Trophoblast cell (in vitro differentiated cells and primary cell): Measurements from ENCODE around the gene NPHS1.

Experiments used
- DNase-seq, 2 donors: peaks; one replicate each; pipeline ENCODE4 v3.0.0-alpha.2; 2016
- H2AFZ ChIP-seq: 2 replicates; pipeline ENCODE4 v1.6.1; 2013; ENCODE audit warnings: low read length, moderate library complexity, mild to moderate bottlenecking; ENCODE audit not compliant: insufficient read depth, poor library complexity
- H2AK5ac ChIP-seq: 2 replicates; pipeline ENCODE4 v1.6.1; 2013; ENCODE audit warnings: mild to moderate bottlenecking, low read length
- H2BK120ac ChIP-seq: 2 replicates; pipeline ENCODE4 v1.6.1; 2013; ENCODE audit warnings: low read length, mild to moderate bottlenecking, moderate library complexity; ENCODE audit not compliant: insufficient read depth, poor library complexity
- H2BK12ac ChIP-seq: 2 replicates; pipeline ENCODE4 v1.6.1; 2013; ENCODE audit warnings: mild to moderate bottlenecking, low read length, moderate library complexity
- H2BK5ac ChIP-seq: 2 replicates; pipeline ENCODE4 v1.6.1; 2013; ENCODE audit warnings: low read length, low read depth, moderate library complexity, mild to moderate bottlenecking; ENCODE audit not compliant: poor library complexity
- H3K14ac ChIP-seq: 2 replicates; pipeline ENCODE4 v1.6.1; 2013; ENCODE audit warnings: mild to moderate bottlenecking, low read length
- H3K18ac ChIP-seq: 2 replicates; pipeline ENCODE4 v1.6.1; 2013; ENCODE audit warnings: mild to moderate bottlenecking, low read length
- H3K23ac ChIP-seq: 2 replicates; pipeline ENCODE4 v1.6.1; 2013; ENCODE audit warnings: low read length
- H3K27ac ChIP-seq: 2 replicates; pipeline ENCODE4 v1.5.1; 2013; ENCODE audit warnings: low read depth, mild to moderate bottlenecking, inconsistent platforms, low read length, moderate library complexity
- H3K27me3 ChIP-seq: 2 replicates; pipeline ENCODE4 v1.6.1; 2013; ENCODE audit warnings: inconsistent platforms, mild to moderate bottlenecking, low read length, moderate library complexity; ENCODE audit not compliant: insufficient read depth
- H3K36me3 ChIP-seq, 2 experiments: 1 replicate in 1 of 2; 2 replicates in 1 of 2; pipeline ENCODE4 v1.6.1; 2013; ENCODE audit warnings: low read length in 2 of 2, mild to moderate bottlenecking in 2 of 2, moderate library complexity in 1 of 2; ENCODE audit not compliant: insufficient read depth in 2 of 2, control insufficient read depth in 1 of 2
- H3K4ac ChIP-seq: 2 replicates; pipeline ENCODE4 v1.6.1; 2013; ENCODE audit warnings: low read depth, mild to moderate bottlenecking, low read length, moderate library complexity
- H3K4me1 ChIP-seq, 2 experiments: 1 replicate in 1 of 2; 2 replicates in 1 of 2; pipeline ENCODE4 v1.6.1; 2013; ENCODE audit warnings: low read length in 2 of 2, mild to moderate bottlenecking in 2 of 2, moderate library complexity in 1 of 2; ENCODE audit not compliant: insufficient read depth in 2 of 2, control insufficient read depth in 1 of 2
- H3K4me2 ChIP-seq: 2 replicates; pipeline ENCODE4 v1.6.1; 2013; ENCODE audit warnings: inconsistent platforms, mild to moderate bottlenecking, low read length, moderate library complexity
- H3K4me3 ChIP-seq: 2 replicates; pipeline ENCODE4 v1.5.1; 2013; ENCODE audit warnings: mild to moderate bottlenecking, low read depth, low read length, inconsistent platforms
- H3K79me1 ChIP-seq: one replicate; pipeline ENCODE4 v1.6.1; 2013; ENCODE audit warnings: low read length
- H3K79me2 ChIP-seq: 2 replicates; pipeline ENCODE4 v1.6.1; 2013; ENCODE audit warnings: low read length, mild to moderate bottlenecking; ENCODE audit not compliant: control insufficient read depth, insufficient read depth, poor library complexity
- H3K9ac ChIP-seq: 2 replicates; pipeline ENCODE4 v1.6.1; 2013; ENCODE audit warnings: mild to moderate bottlenecking, low read length
- H3K9me3 ChIP-seq: 2 replicates; pipeline ENCODE4 v1.6.1; 2013; ENCODE audit warnings: low read depth, mild to moderate bottlenecking, control low read depth, inconsistent platforms, low read length; ENCODE audit not compliant: insufficient read depth
- H4K12ac ChIP-seq: 2 replicates; pipeline ENCODE4 v1.6.1; 2013; ENCODE audit warnings: low read depth, mild to moderate bottlenecking, low read length, moderate library complexity
- H4K8ac ChIP-seq: 2 replicates; pipeline ENCODE4 v1.6.1; 2013; ENCODE audit warnings: low read depth, mild to moderate bottlenecking, low read length, moderate library complexity
- H4K91ac ChIP-seq: one replicate; pipeline ENCODE4 v1.6.1; 2013; ENCODE audit warnings: low read depth, mild to moderate bottlenecking, low read length, moderate library complexity
- WGBS: extraction: QIAGEN DNeasy Blood & Tissue Kit; methylation state at CpG from one replicate; pipeline ENCODE4 v1.1.7; 2013; ENCODE audit warnings: missing lambda C conversion rate; ENCODE audit not compliant: insufficient read length, insufficient coverage; ENCODE audit errors: extremely low coverage; 5-methylcytosine and 5-hydroxymethylcytosine counted together

Gene NPHS1

GRCh38 chr19:35786299-35787160, 65.8 kb downstream of the NPHS1 start:
- no peak for DNase-seq
- H2AK5ac ChIP-seq, result no peak overlapping the region
- H3K4me1 ChIP-seq, result peaks cover 0 to 5% of the 10 kb centered on the region in 2 experiments
- H3K79me1 ChIP-seq, result no peaks in the 10 kb centered on the region
- H3K18ac ChIP-seq, result no peak overlapping the region
- H4K91ac ChIP-seq, result no peak overlapping the region
- no peak overlapping the region for H3K27ac ChIP-seq
- H2AFZ ChIP-seq, result no peak overlapping the region
- H3K14ac ChIP-seq, result no peak overlapping the region
- no peak overlapping the region for H2BK120ac ChIP-seq
- H4K12ac ChIP-seq, result no peak overlapping the region
- H3K79me2 ChIP-seq, result no peaks in the 10 kb centered on the region
- no peak overlapping the region for H3K4me3 ChIP-seq
- H3K9me3 ChIP-seq, result peaks cover 5% of the 10 kb centered on the region
- H2BK5ac ChIP-seq, result no peak overlapping the region
- H3K9ac ChIP-seq, result no peak overlapping the region
- H3K4ac ChIP-seq, result no peak overlapping the region
- no peak overlapping the region for H4K8ac ChIP-seq
- peaks cover 5 to 7% of the 10 kb centered on the region in 2 experiments for H3K36me3 ChIP-seq
- no peak overlapping the region for H3K4me2 ChIP-seq
- H3K23ac ChIP-seq, result no peak overlapping the region
- WGBS, result no CpG with 5 or more reads among the region's 31 CpGs
- H3K27me3 ChIP-seq, result no peaks in the 10 kb centered on the region
- no peak overlapping the region for H2BK12ac ChIP-seq

- H3K9ac ChIP-seq, result no peak overlapping the region
- DNase-seq, result no peak
These were observed 67.0 kb downstream of the NPHS1 start for GRCh38 chr19:35785339-35785627.

DNA sequence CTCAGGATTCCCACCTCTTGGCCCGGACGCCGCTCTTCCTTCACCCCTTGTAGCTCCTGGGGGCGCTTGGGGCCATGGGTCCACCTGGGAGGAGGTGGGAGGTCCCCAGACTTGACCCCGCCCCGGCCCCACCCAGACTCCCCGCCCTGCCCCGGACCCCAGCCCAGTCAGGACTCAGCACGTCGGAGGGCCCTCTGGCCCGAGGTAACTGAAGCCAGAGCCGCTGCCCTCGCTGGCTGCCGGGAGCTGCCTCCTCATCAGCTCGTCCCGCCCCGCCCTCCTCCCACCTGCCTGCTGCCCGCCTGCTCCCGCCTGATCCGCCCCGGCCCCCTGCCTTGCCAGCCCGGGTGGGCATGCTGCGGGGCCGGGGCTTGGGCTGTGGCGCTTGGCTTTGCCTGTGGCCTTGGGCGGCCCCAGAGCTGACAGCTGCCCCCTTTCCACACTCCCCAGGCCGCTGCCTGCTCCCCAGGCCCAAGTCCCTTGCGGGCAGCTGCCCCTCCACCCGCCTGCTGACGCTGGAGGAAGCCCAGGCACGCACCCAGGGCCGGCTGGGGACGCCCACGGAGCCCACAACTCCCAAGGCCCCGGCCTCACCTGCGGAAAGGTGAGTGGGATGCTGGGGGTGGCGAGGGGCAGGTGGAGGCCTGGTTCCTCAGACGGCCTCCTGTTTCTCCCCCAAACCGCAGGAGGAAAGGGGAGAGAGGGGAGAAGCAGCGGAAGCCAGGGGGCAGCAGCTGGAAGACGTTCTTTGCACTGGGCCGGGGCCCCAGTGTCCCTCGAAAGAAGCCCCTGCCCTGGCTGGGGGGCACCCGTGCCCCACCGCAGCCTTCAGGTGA, 67.6 kb downstream of the NPHS1 start:
- no peak overlapping the region for H4K8ac ChIP-seq
- peak overlapping the region; percentile 13 for H3K4me2 ChIP-seq
- no peak overlapping the region for H3K18ac ChIP-seq
- no peak overlapping the region for H3K27ac ChIP-seq
- H3K4ac ChIP-seq, result no peak overlapping the region
- no peaks in the 10 kb centered on the region for H3K79me1 ChIP-seq
- no peak overlapping the region for H2AK5ac ChIP-seq
- no peaks in the 10 kb centered on the region for H3K79me2 ChIP-seq
- no peaks in the 10 kb centered on the region for H3K27me3 ChIP-seq
- no peak overlapping the region for H2BK5ac ChIP-seq
- H3K9me3 ChIP-seq, result peaks cover 5% of the 10 kb centered on the region
- H3K36me3 ChIP-seq, result peaks cover 11 to 15% of the 10 kb centered on the region in 2 experiments
- no peak overlapping the region for H2BK12ac ChIP-seq
- H3K4me3 ChIP-seq, result peak overlapping the region; percentile 23
- H3K14ac ChIP-seq, result no peak overlapping the region
- no peak overlapping the region for H3K9ac ChIP-seq
- no CpG with 5 or more reads among the region's 45 CpGs for WGBS
- H4K91ac ChIP-seq, result no peak overlapping the region
- H3K23ac ChIP-seq, result no peak overlapping the region
- peaks cover 0 to 5% of the 10 kb centered on the region in 2 experiments for H3K4me1 ChIP-seq
- no peak for DNase-seq
- H4K12ac ChIP-seq, result no peak overlapping the region
- H2AFZ ChIP-seq, result no peak overlapping the region
- no peak overlapping the region for H2BK120ac ChIP-seq

More at GRCh38 chr19:35785339-35785627, 67.0 kb downstream of the NPHS1 start:
- Histone ChIP-seq H4K8ac (no peak overlapping the region), H3K23ac (no peak overlapping the region), H2AK5ac (no peak overlapping the region), H3K4me1 (peaks cover 0 to 5% of the 10 kb centered on the region in 2 experiments), H3K27ac (no peak overlapping the region), H3K9me3 (peaks cover 5% of the 10 kb centered on the region), H2BK120ac (no peak overlapping the region), H4K12ac (no peak overlapping the region), H2BK5ac (no peak overlapping the region), H3K4me2 (no peak overlapping the region), H4K91ac (no peak overlapping the region), H3K79me1 (no peaks in the 10 kb centered on the region), H3K14ac (no peak overlapping the region), H3K18ac (no peak overlapping the region), H3K4ac (no peak overlapping the region), H3K4me3 (peak overlapping the region; percentile 16), H3K27me3 (no peaks in the 10 kb centered on the region), H2AFZ (no peak overlapping the region), H3K36me3 (peaks cover 11 to 15% of the 10 kb centered on the region in 2 experiments), H3K79me2 (no peaks in the 10 kb centered on the region), H2BK12ac (no peak overlapping the region)
- no CpG with 5 or more reads among the region's 10 CpGs for WGBS

- no peak overlapping the region for H4K12ac ChIP-seq
- H3K14ac ChIP-seq, result no peak overlapping the region
- no peak overlapping the region for H3K18ac ChIP-seq
- no peak overlapping the region for H3K4me2 ChIP-seq
- H3K27ac ChIP-seq, result no peak overlapping the region
- DNase-seq, result no peak
- H3K79me1 ChIP-seq, result no peaks in the 10 kb centered on the region
- H3K79me2 ChIP-seq, result no peaks in the 10 kb centered on the region
- H3K23ac ChIP-seq, result no peak overlapping the region
- H4K91ac ChIP-seq, result no peak overlapping the region
- peaks cover 13 to 15% of the 10 kb centered on the region in 2 experiments for H3K36me3 ChIP-seq
- no peak overlapping the region for H2BK12ac ChIP-seq
- no peak overlapping the region for H2AFZ ChIP-seq
- no peak overlapping the region for H2BK120ac ChIP-seq
- no peak overlapping the region for H4K8ac ChIP-seq
- peaks cover 3% of the 10 kb centered on the region for H3K9me3 ChIP-seq
- no peak overlapping the region for H3K4me3 ChIP-seq
- no peak overlapping the region for H3K9ac ChIP-seq
- H3K27me3 ChIP-seq, result no peaks in the 10 kb centered on the region
- WGBS, result no CpG with 5 or more reads among the region's 28 CpGs
- H3K4ac ChIP-seq, result no peak overlapping the region
- H2AK5ac ChIP-seq, result no peak overlapping the region
- peaks cover 0 to 5% of the 10 kb centered on the region in 2 experiments for H3K4me1 ChIP-seq
- H2BK5ac ChIP-seq, result no peak overlapping the region
These were observed 68.6 kb downstream of the NPHS1 start for GRCh38 chr19:35783469-35784434.
